ENCODE data around the gene C1QTNF8.

C1QTNF8 gene

DNA sequence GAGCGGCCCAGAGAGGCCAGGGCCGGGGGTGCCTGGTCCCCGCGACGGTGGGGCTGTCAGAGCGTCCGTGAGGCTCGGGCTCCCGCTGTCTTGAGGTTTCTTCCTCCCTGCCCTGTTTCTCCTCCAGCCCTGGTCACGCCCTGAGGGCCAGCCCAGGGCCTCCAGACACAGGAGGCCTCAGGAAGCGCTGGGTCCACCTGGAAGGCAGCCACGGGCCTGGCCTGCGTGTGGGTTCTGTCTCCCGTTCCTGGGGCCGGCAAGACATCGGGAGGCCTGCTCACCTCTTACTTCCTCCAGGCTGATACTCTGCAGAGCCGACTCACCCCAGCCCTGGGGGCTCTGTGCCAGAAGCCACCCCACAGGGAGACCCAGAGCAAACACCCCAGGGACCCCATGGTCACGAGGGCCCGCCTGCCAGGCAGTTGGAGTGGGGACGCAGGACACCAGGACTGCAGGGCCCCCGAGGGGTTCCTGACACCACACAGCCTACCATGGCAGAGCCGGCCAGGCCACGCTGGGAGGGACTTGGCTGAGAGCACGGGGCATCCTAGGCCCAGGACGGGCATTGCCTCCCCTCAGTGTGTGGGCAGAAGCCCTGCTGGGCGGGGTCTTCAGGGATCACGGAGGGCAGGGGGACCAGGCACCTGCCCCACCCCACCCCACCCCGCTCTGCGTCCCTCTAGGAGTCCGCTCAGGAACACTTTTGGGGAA, 37.9 kb upstream of the C1QTNF8 start:
- H3K27me3 ChIP-seq (ENCODE audit: low read depth, low read length) = no peaks in the 10 kb centered on the region
- H3K27ac ChIP-seq (ENCODE audit: low read length) = no peak overlapping the region

DNA sequence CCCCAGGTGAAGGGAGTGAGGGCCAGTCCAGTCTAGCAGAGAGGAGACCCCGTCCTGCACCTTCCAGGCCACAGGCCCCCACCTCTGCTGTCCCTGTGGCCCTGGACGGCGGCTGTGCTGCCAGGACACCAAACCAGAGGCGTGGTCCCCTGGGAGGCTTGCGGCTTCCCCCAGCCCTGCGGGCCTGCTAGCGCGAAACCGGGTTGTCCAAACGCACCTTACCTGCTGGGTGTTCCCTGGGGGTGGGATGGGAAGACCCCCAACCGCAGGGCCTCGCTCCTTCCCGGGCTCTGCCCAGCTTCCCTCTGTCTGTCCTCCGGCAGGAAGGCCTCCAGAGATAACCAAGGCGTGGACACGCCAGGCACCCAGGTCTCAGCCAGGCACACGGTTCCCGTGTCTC, 37.2 kb upstream of the C1QTNF8 start:
- Histone ChIP-seq H3K9ac (ENCODE audit: low read length) (no peak overlapping the region), H3K36me3 (replicated peaks; ENCODE audit: low read depth, low read length) (no peaks in the 10 kb centered on the region), H3K4me2 (ENCODE audit: low read length) (no peak overlapping the region), H3K27me3 (ENCODE audit: low read depth, low read length) (no peaks in the 10 kb centered on the region), H3K27ac (ENCODE audit: low read length) (no peak overlapping the region), H3K79me2 (ENCODE audit: low read length) (no peaks in the 10 kb centered on the region), H4K20me1 (ENCODE audit: insufficient read depth, low read length) (no peaks in the 10 kb centered on the region), H3K4me3 (ENCODE audit: low read length) (no peak overlapping the region), H3K9me3 (ENCODE audit: insufficient read depth, low read length) (no peaks in the 10 kb centered on the region), H3K4me1 (ENCODE audit: low read length) (no peaks in the 10 kb centered on the region), H2AFZ (ENCODE audit: low read depth, low read length) (no peak overlapping the region)
- TF ChIP-seq EZH2phosphoT487 (IDR thresholded peaks at IDR 0.05; ENCODE audit: low read depth) (no peak), CTCF (IDR thresholded peaks at IDR 0.05; ENCODE audit: low read depth, low read length) (no peak)

More for the DNA sequence above, 37.9 kb upstream of the C1QTNF8 start:
- Histone ChIP-seq H3K36me3 (replicated peaks; ENCODE audit: low read depth, low read length) (no peaks in the 10 kb centered on the region), H3K4me2 (ENCODE audit: low read length) (no peak overlapping the region), H3K79me2 (ENCODE audit: low read length) (no peaks in the 10 kb centered on the region), H4K20me1 (ENCODE audit: insufficient read depth, low read length) (no peaks in the 10 kb centered on the region), H3K4me1 (ENCODE audit: low read length) (no peaks in the 10 kb centered on the region), H3K4me3 (ENCODE audit: low read length) (no peak overlapping the region), H2AFZ (ENCODE audit: low read depth, low read length) (no peak overlapping the region), H3K9me3 (ENCODE audit: insufficient read depth, low read length) (no peaks in the 10 kb centered on the region), H3K9ac (ENCODE audit: low read length) (no peak overlapping the region)
- TF ChIP-seq CTCF (IDR thresholded peaks at IDR 0.05; ENCODE audit: low read depth, low read length) = no peak
- TF ChIP-seq EZH2phosphoT487 (IDR thresholded peaks at IDR 0.05; ENCODE audit: low read depth) = no peak

DNA sequence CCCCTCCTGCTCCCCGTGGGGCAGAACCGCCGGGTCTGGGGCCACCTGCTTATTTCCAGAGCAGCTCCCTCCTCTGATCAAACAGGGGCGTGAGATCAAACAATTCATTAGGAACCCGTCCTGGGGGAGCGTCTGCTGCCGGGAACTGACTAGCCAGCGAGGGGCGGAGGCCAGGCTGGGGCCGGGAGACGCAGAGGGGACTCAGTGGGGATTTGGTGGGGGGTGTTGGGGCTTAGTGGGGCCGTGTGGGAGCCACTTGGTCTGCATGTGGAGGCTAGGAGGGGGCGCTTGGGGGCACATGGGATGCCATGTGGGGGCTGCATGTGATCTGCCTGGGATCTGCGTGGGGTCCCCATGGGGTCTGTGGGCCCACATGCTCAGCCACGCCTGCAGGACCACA, 36.4 kb upstream of the C1QTNF8 start:
- H3K27me3 ChIP-seq (ENCODE audit: low read depth, low read length) = no peaks in the 10 kb centered on the region

More for the DNA sequence above, 36.4 kb upstream of the C1QTNF8 start:
- Histone ChIP-seq H3K9ac (ENCODE audit: low read length) (no peak overlapping the region), H3K36me3 (replicated peaks; ENCODE audit: low read depth, low read length) (no peaks in the 10 kb centered on the region), H4K20me1 (ENCODE audit: insufficient read depth, low read length) (no peaks in the 10 kb centered on the region), H3K27ac (ENCODE audit: low read length) (no peak overlapping the region), H3K9me3 (ENCODE audit: insufficient read depth, low read length) (no peaks in the 10 kb centered on the region), H3K4me1 (ENCODE audit: low read length) (no peaks in the 10 kb centered on the region), H3K4me3 (ENCODE audit: low read length) (no peak overlapping the region), H3K4me2 (ENCODE audit: low read length) (no peak overlapping the region), H2AFZ (ENCODE audit: low read depth, low read length) (no peak overlapping the region), H3K79me2 (ENCODE audit: low read length) (no peaks in the 10 kb centered on the region)
- no peak for TF ChIP-seq EZH2phosphoT487 (IDR thresholded peaks at IDR 0.05; ENCODE audit: low read depth)
- TF ChIP-seq CTCF (IDR thresholded peaks at IDR 0.05; ENCODE audit: low read depth, low read length) = no peak

All from OCI-LY3 (cell line).